ENCODE data around the gene PTCHD1. TPM values are rescaled to one million over a fixed set of nuclear protein-coding genes. Genes with fewer than 3 reads are reported as not detected.

The PTCHD1 gene
- total and polyA plus RNA-seq, 10 of the 15 experiments (the other 5 are each of a cell fraction or from before 2014, with no cell fraction given) = not detected

- CTCF ChIA-PET = no interaction called here
- H2AFZ ChIP-seq (ENCODE audit: control insufficient read depth, low read depth, low read length) = no peak overlapping the region
- DNase-seq (ENCODE audit: low read depth, low spot score) = no peak
- H3K27ac ChIP-seq (ENCODE audit: control insufficient read depth, insufficient read depth) = no peak overlapping the region
- no peak for ATAC-seq
- H3K4me1 ChIP-seq (ENCODE audit: control insufficient read depth, insufficient read depth, low read length) = no peaks in the 10 kb centered on the region
- intact Hi-C loops (cut with micrococcal nuclease; ENCODE audit: unreplicated experiment) = no loop called here
- SMC1A ChIA-PET (ENCODE audit: uncharacterized antibody, unreplicated experiment) = no interaction called here
- H3K9ac ChIP-seq (ENCODE audit: control insufficient read depth, insufficient read depth, low read length) = no peak overlapping the region
- H3K4me3 ChIP-seq = no peak overlapping the region; the same call in 1 of the 2 replicates
- 20% methylated on average over 19 of the region's 19 CpGs for WGBS (ENCODE audit: insufficient coverage, insufficient replicate concordance, low lambda C conversion rate, missing lambda C conversion rate)
- in situ Hi-C loops (cut with MboI) = no loop called here
- FAIRE-seq = no peak
- H3K36me3 ChIP-seq (ENCODE audit: control insufficient read depth in 2 of 2, insufficient read depth in 2 of 2, low read length in 1 of 2) = no peaks in the 10 kb centered on the region
- no peak overlapping the region for H3K4me2 ChIP-seq (ENCODE audit: control insufficient read depth, insufficient read depth)
- no peaks in the 10 kb centered on the region for H3K79me2 ChIP-seq (ENCODE audit: control insufficient read depth, insufficient read depth, low read length)
- RAD21 ChIA-PET (ENCODE audit: unreplicated experiment) = no interaction called here
- no TSS peak for BruUV-seq (replicated peaks)
- TF ChIP-seq ZNF384 (IDR thresholded peaks at IDR 0.05; ENCODE audit: borderline replicate concordance, low read depth, low read length) (no peak), ATF3 (IDR thresholded peaks at IDR 0.05; ENCODE audit: borderline replicate concordance, extremely low read depth, low read depth, low read length) (no peak), ZBTB40 (IDR thresholded peaks at IDR 0.05; ENCODE audit: borderline replicate concordance) (no peak), MYC (IDR thresholded peaks at IDR 0.05; ENCODE audit: insufficient read depth, insufficient read length, insufficient replicate concordance, low read length, severe bottlenecking) (no peak), ZBTB33 (IDR thresholded peaks at IDR 0.05) (no peak), SRF (IDR thresholded peaks at IDR 0.05; ENCODE audit: low read depth in 2 of 2, low read length in 2 of 2) (no peak)
- TF ChIP-seq, protein P1, sequence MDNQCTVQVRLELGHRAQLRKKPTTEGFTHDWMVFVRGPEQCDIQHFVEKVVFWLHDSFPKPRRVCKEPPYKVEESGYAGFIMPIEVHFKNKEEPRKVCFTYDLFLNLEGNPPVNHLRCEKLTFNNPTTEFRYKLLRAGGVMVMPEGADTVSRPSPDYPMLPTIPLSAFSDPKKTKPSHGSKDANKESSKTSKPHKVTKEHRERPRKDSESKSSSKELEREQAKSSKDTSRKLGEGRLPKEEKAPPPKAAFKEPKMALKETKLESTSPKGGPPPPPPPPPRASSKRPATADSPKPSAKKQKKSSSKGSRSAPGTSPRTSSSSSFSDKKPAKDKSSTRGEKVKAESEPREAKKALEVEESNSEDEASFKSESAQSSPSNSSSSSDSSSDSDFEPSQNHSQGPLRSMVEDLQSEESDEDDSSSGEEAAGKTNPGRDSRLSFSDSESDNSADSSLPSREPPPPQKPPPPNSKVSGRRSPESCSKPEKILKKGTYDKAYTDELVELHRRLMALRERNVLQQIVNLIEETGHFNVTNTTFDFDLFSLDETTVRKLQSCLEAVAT (IDR thresholded peaks at IDR 0.05) = no peak
- no peaks in the 10 kb centered on the region for H3K9me3 ChIP-seq (replicated peaks; ENCODE audit: control insufficient read depth, insufficient read depth, low read length)
- H4K20me1 ChIP-seq (ENCODE audit: control insufficient read depth, insufficient read depth) = no peaks in the 10 kb centered on the region
- no peaks in the 10 kb centered on the region; a peak in 2 of 4 replicates for H3K27me3 ChIP-seq (replicated peaks in 1 of 2; ENCODE audit: control insufficient read depth in 2 of 2, insufficient read depth in 2 of 2, low read length in 1 of 2)
- POLR2A ChIA-PET = no interaction called here
Measured at GRCh38 chrX:23381099-23382087, 46.7 kb downstream of the PTCHD1 start.

All from GM12878 (cell line).